Osteocyte (in vitro differentiated cells): Measurements from ENCODE around the gene PLEKHG2. TPM values are rescaled to one million over a fixed set of nuclear protein-coding genes. Genes with fewer than 3 reads are reported as not detected.

Experiments
- DNase-seq: peaks from one replicate; pipeline ENCODE4 v3.0.0; 2021; ENCODE audit warnings: mixed read lengths; ENCODE audit not compliant: unreplicated experiment; ENCODE audit errors: extremely low spot score
- H3K27ac Mint-ChIP-seq: one replicate; pipeline ENCODE4 v1.8.0; 2021; ENCODE audit warnings: mild to moderate bottlenecking, mixed read lengths; ENCODE audit not compliant: unreplicated experiment
- H3K27me3 Mint-ChIP-seq: one replicate; pipeline ENCODE4 v1.8.0; 2021; ENCODE audit warnings: mixed read lengths; ENCODE audit not compliant: unreplicated experiment
- H3K36me3 Mint-ChIP-seq: one replicate; pipeline ENCODE4 v1.8.0; 2021; ENCODE audit warnings: mixed read lengths; ENCODE audit not compliant: unreplicated experiment
- H3K4me1 Mint-ChIP-seq: one replicate; pipeline ENCODE4 v1.8.0; 2021; ENCODE audit warnings: mixed read lengths; ENCODE audit not compliant: unreplicated experiment
- H3K4me3 Mint-ChIP-seq: one replicate; pipeline ENCODE4 v1.8.0; 2021; ENCODE audit warnings: mild to moderate bottlenecking, moderate library complexity, mixed read lengths; ENCODE audit not compliant: unreplicated experiment
- H3K9me3 Mint-ChIP-seq: one replicate; pipeline ENCODE4 v1.8.0; 2021; ENCODE audit warnings: mixed read lengths; ENCODE audit not compliant: unreplicated experiment
- CTCF ChIP-seq: fragments of 200-600 bp; sonication (generic); IDR thresholded peaks from 2 replicates; pipeline ENCODE4 v1.5.0; 2021; ENCODE audit warnings: antibody characterized with exemption, mild to moderate bottlenecking, moderate library complexity
- total RNA-seq: library from RNA; stranded (reverse); gene quantifications from 2 replicates; pipeline ENCODE4 v1.2.1, GENCODE V29; 2021

PLEKHG2 gene
- total RNA-seq, 1 donor from 2014 or later: 150 TPM

GRCh38 chr19:39365531-39365930, 46.9 kb upstream of the PLEKHG2 start:
- peaks cover 20% of the 10 kb centered on the region for H3K36me3 Mint-ChIP-seq
- TF ChIP-seq CTCF: no peak
- DNase-seq: no peak
- H3K27me3 Mint-ChIP-seq: no peaks in the 10 kb centered on the region
- H3K9me3 Mint-ChIP-seq: no peaks in the 10 kb centered on the region
- no peak overlapping the region for H3K4me3 Mint-ChIP-seq
- no peak overlapping the region for H3K27ac Mint-ChIP-seq
- H3K4me1 Mint-ChIP-seq: peaks cover 31% of the 10 kb centered on the region

- Mint-ChIP-seq H3K4me1 (peaks cover 22% of the 10 kb centered on the region), H3K4me3 (no peak overlapping the region), H3K27me3 (no peaks in the 10 kb centered on the region), H3K27ac (no peak overlapping the region), H3K9me3 (no peaks in the 10 kb centered on the region), H3K36me3 (peaks cover 27% of the 10 kb centered on the region)
- no peak for TF ChIP-seq CTCF
- DNase-seq: no peak
Measured at GRCh38 chr19:39369200-39369599, 43.3 kb upstream of the PLEKHG2 start.

GRCh38 chr19:39370735-39371134, 41.7 kb upstream of the PLEKHG2 start:
- H3K4me1 Mint-ChIP-seq: peaks cover 17% of the 10 kb centered on the region
- no peak for DNase-seq
- H3K4me3 Mint-ChIP-seq: no peak overlapping the region
- H3K9me3 Mint-ChIP-seq: no peaks in the 10 kb centered on the region
- H3K27ac Mint-ChIP-seq: no peak overlapping the region
- no peak for TF ChIP-seq CTCF
- H3K27me3 Mint-ChIP-seq: no peaks in the 10 kb centered on the region
- H3K36me3 Mint-ChIP-seq: peaks cover 34% of the 10 kb centered on the region

DNA sequence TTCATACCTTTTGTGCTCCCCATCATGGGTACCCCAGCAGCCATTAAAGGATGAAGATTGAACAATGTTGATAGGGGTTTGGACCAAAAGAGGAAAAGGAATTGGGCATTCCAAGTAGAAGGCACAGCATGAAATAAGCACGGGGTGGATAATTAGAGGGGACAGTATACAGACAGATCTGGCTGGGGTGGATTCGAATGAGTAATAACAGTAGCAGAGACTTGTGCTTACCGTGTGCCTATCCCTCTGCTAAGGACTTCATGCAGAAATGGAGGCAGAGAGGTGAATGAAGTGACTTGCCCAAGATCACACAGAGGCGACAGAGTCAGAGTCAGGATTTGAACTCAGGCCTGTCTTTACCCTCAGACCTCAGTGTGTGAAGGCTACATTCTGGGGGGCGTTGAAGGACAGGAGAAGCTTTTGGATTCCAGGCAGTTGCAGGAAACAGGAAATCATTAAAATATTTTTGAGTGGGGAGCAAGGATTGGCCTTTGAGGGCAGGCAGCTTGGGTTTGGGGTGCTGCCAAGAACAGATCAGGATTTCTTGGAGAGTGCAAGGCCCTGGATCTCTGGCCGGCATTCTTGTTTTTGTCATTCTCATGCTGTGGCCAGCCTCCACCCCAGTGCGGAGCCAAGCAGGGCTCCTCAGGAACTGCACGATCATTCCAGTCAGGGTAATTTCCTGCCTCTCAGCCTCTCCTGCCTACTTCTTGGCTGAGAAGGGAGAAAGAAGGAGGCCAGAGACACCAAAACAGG, 40.2 kb upstream of the PLEKHG2 start:
- Mint-ChIP-seq H3K27me3 (no peaks in the 10 kb centered on the region), H3K36me3 (peaks cover 43% of the 10 kb centered on the region), H3K9me3 (no peaks in the 10 kb centered on the region), H3K4me1 (peaks cover 17% of the 10 kb centered on the region), H3K4me3 (no peak overlapping the region), H3K27ac (peak overlapping the region; percentile 88)
- no peak for TF ChIP-seq CTCF
- no peak for DNase-seq

DNA sequence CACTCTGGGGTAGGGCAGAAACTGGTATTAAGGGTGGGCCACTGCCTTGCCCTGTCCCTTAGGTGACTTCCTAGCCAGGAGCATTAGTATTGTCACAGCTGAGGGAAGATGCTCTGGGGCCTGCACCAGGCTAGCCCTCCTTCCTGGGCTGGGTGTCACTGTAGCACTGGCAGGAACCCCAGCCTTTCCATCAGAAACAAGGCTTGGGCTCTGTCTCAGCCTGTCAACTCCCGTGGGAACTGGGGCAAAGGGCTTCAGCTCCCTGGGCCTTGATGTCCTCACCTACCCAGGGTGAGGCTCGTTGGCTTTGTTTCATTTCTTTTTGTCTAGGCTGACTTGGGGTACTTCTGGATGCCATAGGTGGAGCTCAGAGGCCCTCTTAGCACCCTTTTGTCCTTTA, 39.5 kb upstream of the PLEKHG2 start:
- Mint-ChIP-seq H3K4me3 (no peak overlapping the region), H3K27ac (peak overlapping the region; percentile 88), H3K4me1 (peaks cover 17% of the 10 kb centered on the region), H3K27me3 (no peaks in the 10 kb centered on the region), H3K9me3 (no peaks in the 10 kb centered on the region), H3K36me3 (peaks cover 47% of the 10 kb centered on the region)
- TF ChIP-seq CTCF: no peak
- no peak for DNase-seq
